GM23338 (cell line): Measurements from ENCODE around the gene NUDC. TPM values are rescaled to one million over a fixed set of nuclear protein-coding genes. Genes with fewer than 3 reads are reported as not detected.

Experiments
- ATAC-seq: fragments of 200-7000 bp; cut with Tn5 transposase; 3 replicates; pipeline ENCODE4 v1.9.1; 2020
- DNase-seq: peaks from one replicate; pipeline ENCODE4 v3.0.0-alpha.2; 2015; ENCODE audit warnings: low spot score
- H2AFZ ChIP-seq: fragments of 200-600 bp; sonication (generic); 2 replicates; pipeline ENCODE4 v1.8.0; 2016; ENCODE audit warnings: antibody characterized with exemption, mild to moderate bottlenecking, moderate library complexity
- H3F3A ChIP-seq: fragments of 200-600 bp; sonication (generic); replicated peaks from 2 replicates; pipeline ENCODE4 v1.8.0; 2017; ENCODE audit warnings: antibody characterized with exemption, mixed run types, low read depth
- H3K27ac ChIP-seq: fragments of 200-600 bp; sonication (generic); 2 replicates; pipeline ENCODE4 v1.6.1; 2016; ENCODE audit warnings: low read depth
- H3K27me3 ChIP-seq: fragments of 200-600 bp; sonication (generic); 2 replicates; pipeline ENCODE4 v1.8.0; 2016; ENCODE audit warnings: mild to moderate bottlenecking, mixed run types, moderate library complexity; ENCODE audit not compliant: insufficient read depth
- H3K36me3 ChIP-seq: fragments of 200-600 bp; sonication (generic); 2 replicates; pipeline ENCODE4 v1.8.0; 2016; ENCODE audit warnings: mild to moderate bottlenecking; ENCODE audit not compliant: insufficient read depth
- H3K4me1 ChIP-seq: fragments of 200-600 bp; sonication (generic); 2 replicates; pipeline ENCODE4 v1.8.0; 2016; ENCODE audit warnings: mild to moderate bottlenecking, moderate library complexity; ENCODE audit not compliant: insufficient read depth
- H3K4me2 ChIP-seq: fragments of 200-600 bp; sonication (generic); 2 replicates; pipeline ENCODE4 v1.7.1; 2017; ENCODE audit warnings: mixed run types
- H3K4me3 ChIP-seq: fragments of 200-600 bp; sonication (generic); 2 replicates; pipeline ENCODE4 v1.6.1; 2016; ENCODE audit warnings: mixed run types
- H3K79me2 ChIP-seq: fragments of 200-600 bp; sonication (generic); replicated peaks from 2 replicates; pipeline ENCODE4 v1.8.0; 2017; ENCODE audit warnings: mild to moderate bottlenecking; ENCODE audit not compliant: insufficient read depth
- H3K9me2 ChIP-seq: fragments of 200-600 bp; sonication (generic); 2 replicates; pipeline ENCODE4 v1.8.0; 2017; ENCODE audit not compliant: insufficient read depth
- H4K20me1 ChIP-seq: fragments of 200-600 bp; sonication (generic); replicated peaks from 2 replicates; pipeline ENCODE4 v1.8.0; 2017; ENCODE audit warnings: mild to moderate bottlenecking; ENCODE audit not compliant: insufficient read depth
- H3K27ac Mint-ChIP-seq: 2 replicates; pipeline ENCODE4 v1.8.0; 2020; ENCODE audit warnings: inconsistent platforms, mild to moderate bottlenecking, moderate library complexity, mixed read lengths
- H3K27me3 Mint-ChIP-seq: 3 replicates; pipeline ENCODE4 v1.8.0; 2022; ENCODE audit warnings: low read depth, mild to moderate bottlenecking, moderate library complexity, mixed read lengths, inconsistent platforms; ENCODE audit not compliant: insufficient read depth, poor library complexity
- H3K36me3 Mint-ChIP-seq: 3 replicates; pipeline ENCODE4 v1.8.0; 2021; ENCODE audit warnings: low read depth, mild to moderate bottlenecking, inconsistent platforms, moderate library complexity, mixed read lengths
- H3K4me1 Mint-ChIP-seq: 3 replicates; pipeline ENCODE4 v1.8.0; 2020; ENCODE audit warnings: mild to moderate bottlenecking, inconsistent platforms, mixed read lengths
- H3K4me3 Mint-ChIP-seq: 3 replicates; pipeline ENCODE4 v1.8.0; 2021; ENCODE audit warnings: moderate library complexity, mild to moderate bottlenecking, inconsistent platforms, mixed read lengths
- H3K9me3 Mint-ChIP-seq: 3 replicates; pipeline ENCODE4 v1.8.0; 2020; ENCODE audit warnings: moderate library complexity, mild to moderate bottlenecking, inconsistent platforms, mixed read lengths
- EZH2phosphoT487 ChIP-seq: fragments of 200-600 bp; sonication (generic); IDR thresholded peaks from one replicate; pipeline ENCODE4 v1.8.1; 2018; ENCODE audit warnings: antibody characterized with exemption; ENCODE audit not compliant: unreplicated experiment
- JUNB ChIP-seq: IDR thresholded peaks from one replicate; pipeline ENCODE4 v1.6.1; 2016; ENCODE audit warnings: antibody characterized with exemption; ENCODE audit not compliant: unreplicated experiment
- NANOG ChIP-seq: IDR thresholded peaks from 2 replicates; pipeline ENCODE4 v1.6.1; 2016; ENCODE audit warnings: antibody characterized with exemption, borderline replicate concordance
- ZNF331 ChIP-seq: fragments of 250-450 bp; sonication (Bioruptor Pico); IDR thresholded peaks from 2 replicates; pipeline ENCODE4 v1.5.0; 2020; ENCODE audit warnings: low read depth, mild to moderate bottlenecking, moderate library complexity
- polyA plus RNA-seq: library from polyadenylated mRNA; unstranded; fragments of >200 nt; fragmentation: Nextera tagmentation; extraction: Ambion mirVana; gene quantifications from 2 replicates; pipeline ENCODE4 v1.2.1, GENCODE V29; 2016
- total RNA-seq: library from RNA; depleted of rRNA; stranded (reverse); fragments of >200 nt; shearing (Covaris generic); gene quantifications from 2 replicates; pipeline ENCODE4 v1.2.3, GENCODE V29; 2014
- TF ChIP-seq, protein P1 (sequence below), 2 experiments: fragments of 200-600 bp in 1 of 2; sonication (generic) in 1 of 2; conservative IDR thresholded peaks; 2 replicates each; pipeline versions ENCODE4 v1.5.1 to v1.6.1; 2016 to 2017; ENCODE audit warnings: antibody characterized with exemption in 2 of 2, low read depth in 2 of 2, mild to moderate bottlenecking in 2 of 2, moderate library complexity in 1 of 2
- TF ChIP-seq, protein P2 (sequence below): IDR thresholded peaks from 2 replicates; pipeline ENCODE4 v1.6.1; 2016; ENCODE audit warnings: antibody characterized with exemption

Gene NUDC
- total and polyA plus RNA-seq, 2 experiments from 2014 or later: 96.2 to 224 TPM

DNA sequence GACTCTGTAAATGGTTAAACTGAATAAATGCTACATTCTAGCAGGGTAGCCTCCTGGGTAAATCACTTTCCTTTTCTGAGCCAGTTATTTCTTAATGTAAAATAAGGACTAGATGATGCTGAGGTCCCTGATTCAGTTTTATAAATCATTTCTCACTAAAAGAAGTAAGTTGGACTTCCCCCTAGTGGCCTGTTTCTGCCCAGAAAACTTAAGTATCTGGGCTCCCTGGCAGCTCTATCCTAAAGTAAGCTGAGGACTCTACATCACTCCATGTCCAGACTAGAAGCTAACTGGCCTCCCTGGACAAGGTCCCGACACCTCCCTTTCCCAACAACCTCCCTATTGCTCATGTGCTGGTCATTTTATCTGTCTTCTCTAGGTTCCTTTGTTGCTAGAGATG lies 34.4 kb upstream of the NUDC start:
- Histone ChIP-seq H3K27ac (no peak overlapping the region), H3K4me1 (no peaks in the 10 kb centered on the region), H3K9me2 (no peaks in the 10 kb centered on the region), H4K20me1 (0 out of 2 replicates have a peak, but pooled peaks cover 6% of the 10 kb centered on the region), H2AFZ (no peak overlapping the region), H3F3A (peaks cover 26% of the 10 kb centered on the region), H3K79me2 (peaks cover 10% of the 10 kb centered on the region), H3K27me3 (no peaks in the 10 kb centered on the region), H3K4me2 (no peak overlapping the region), H3K4me3 (no peak overlapping the region), H3K36me3 (peaks cover 40% of the 10 kb centered on the region)
- peaks cover 9% of the 10 kb centered on the region for H3K27me3 Mint-ChIP-seq
- H3K4me1 Mint-ChIP-seq: peaks cover 5% of the 10 kb centered on the region; the same call in 2 of the 3 replicates
- peaks cover 63% of the 10 kb centered on the region for H3K36me3 Mint-ChIP-seq
- TF ChIP-seq, protein P1, sequence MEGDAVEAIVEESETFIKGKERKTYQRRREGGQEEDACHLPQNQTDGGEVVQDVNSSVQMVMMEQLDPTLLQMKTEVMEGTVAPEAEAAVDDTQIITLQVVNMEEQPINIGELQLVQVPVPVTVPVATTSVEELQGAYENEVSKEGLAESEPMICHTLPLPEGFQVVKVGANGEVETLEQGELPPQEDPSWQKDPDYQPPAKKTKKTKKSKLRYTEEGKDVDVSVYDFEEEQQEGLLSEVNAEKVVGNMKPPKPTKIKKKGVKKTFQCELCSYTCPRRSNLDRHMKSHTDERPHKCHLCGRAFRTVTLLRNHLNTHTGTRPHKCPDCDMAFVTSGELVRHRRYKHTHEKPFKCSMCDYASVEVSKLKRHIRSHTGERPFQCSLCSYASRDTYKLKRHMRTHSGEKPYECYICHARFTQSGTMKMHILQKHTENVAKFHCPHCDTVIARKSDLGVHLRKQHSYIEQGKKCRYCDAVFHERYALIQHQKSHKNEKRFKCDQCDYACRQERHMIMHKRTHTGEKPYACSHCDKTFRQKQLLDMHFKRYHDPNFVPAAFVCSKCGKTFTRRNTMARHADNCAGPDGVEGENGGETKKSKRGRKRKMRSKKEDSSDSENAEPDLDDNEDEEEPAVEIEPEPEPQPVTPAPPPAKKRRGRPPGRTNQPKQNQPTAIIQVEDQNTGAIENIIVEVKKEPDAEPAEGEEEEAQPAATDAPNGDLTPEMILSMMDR (conservative IDR thresholded peaks at IDR 0.05; ENCODE audit: low read depth in 2 of 2): peak; percentile 32 to 59
- TF ChIP-seq, protein P2, sequence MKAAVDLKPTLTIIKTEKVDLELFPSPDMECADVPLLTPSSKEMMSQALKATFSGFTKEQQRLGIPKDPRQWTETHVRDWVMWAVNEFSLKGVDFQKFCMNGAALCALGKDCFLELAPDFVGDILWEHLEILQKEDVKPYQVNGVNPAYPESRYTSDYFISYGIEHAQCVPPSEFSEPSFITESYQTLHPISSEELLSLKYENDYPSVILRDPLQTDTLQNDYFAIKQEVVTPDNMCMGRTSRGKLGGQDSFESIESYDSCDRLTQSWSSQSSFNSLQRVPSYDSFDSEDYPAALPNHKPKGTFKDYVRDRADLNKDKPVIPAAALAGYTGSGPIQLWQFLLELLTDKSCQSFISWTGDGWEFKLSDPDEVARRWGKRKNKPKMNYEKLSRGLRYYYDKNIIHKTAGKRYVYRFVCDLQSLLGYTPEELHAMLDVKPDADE: no peak
- no peak overlapping the region for H3K27ac Mint-ChIP-seq
- ATAC-seq: no peak
- H3K9me3 Mint-ChIP-seq: no peaks in the 10 kb centered on the region
- peak; percentile 66 for DNase-seq
- H3K4me3 Mint-ChIP-seq: peak overlapping the region; percentile 32; the same call in 1 of the 3 replicates

DNA sequence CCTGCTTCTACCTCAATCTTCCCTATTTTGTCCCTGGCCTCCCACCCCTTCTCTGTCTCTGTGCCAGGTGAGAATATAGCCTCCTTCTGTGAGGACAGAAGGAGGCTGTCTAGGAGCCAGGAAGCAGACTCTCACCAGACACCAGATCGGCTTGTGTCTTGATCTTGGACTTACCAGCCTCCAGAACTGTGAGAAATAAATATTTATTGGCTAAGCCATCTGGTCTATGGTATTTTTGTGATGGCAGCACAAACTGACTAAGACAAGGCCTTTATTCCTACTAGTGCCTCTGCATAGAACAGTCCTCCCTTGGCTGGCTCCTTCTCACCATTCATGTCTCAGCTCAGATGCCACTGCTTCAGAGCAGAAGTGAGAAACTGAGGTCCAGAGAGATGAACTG lies 33.3 kb upstream of the NUDC start:
- Histone ChIP-seq H4K20me1 (0 out of 2 replicates have a peak, but pooled peaks cover 6% of the 10 kb centered on the region), H3K79me2 (peaks cover 10% of the 10 kb centered on the region), H3K4me3 (no peak overlapping the region), H3F3A (peaks cover 26% of the 10 kb centered on the region), H2AFZ (no peak overlapping the region), H3K4me2 (no peak overlapping the region), H3K9me2 (no peaks in the 10 kb centered on the region), H3K4me1 (no peaks in the 10 kb centered on the region), H3K27me3 (no peaks in the 10 kb centered on the region), H3K27ac (no peak overlapping the region), H3K36me3 (peaks cover 41% of the 10 kb centered on the region)
- Mint-ChIP-seq H3K9me3 (no peaks in the 10 kb centered on the region), H3K4me1 (peaks cover 5% of the 10 kb centered on the region; the same call in 2 of the 3 replicates), H3K4me3 (peak overlapping the region; percentile 92), H3K27ac (no peak overlapping the region), H3K36me3 (peaks cover 64% of the 10 kb centered on the region), H3K27me3 (peaks cover 12% of the 10 kb centered on the region)
- TF ChIP-seq JUNB: no peak
- TF ChIP-seq EZH2phosphoT487: no peak
- no peak for TF ChIP-seq ZNF331 (CRISPR knock-in tag)
- TF ChIP-seq NANOG: no peak
- no peak for DNase-seq
- no peak for ATAC-seq
